HL-60 (cell line): Measurements from ENCODE around the gene DRG1.

ENCODE experiments used
- POLR2AphosphoS5 ChIP-seq: IDR thresholded peaks from 2 replicates; pipeline ENCODE4 v1.6.1; 2012; ENCODE audit warnings: low read depth
- TF ChIP-seq, protein P1 (sequence below): IDR thresholded peaks from one replicate; pipeline ENCODE4 v1.5.1; 2011; ENCODE audit warnings: low read length, control low read depth, inconsistent platforms; ENCODE audit not compliant: insufficient read depth

GRCh38 chr22:31425331-31426050 lies 26.1 kb downstream of the DRG1 start:
- TF ChIP-seq, protein P1, sequence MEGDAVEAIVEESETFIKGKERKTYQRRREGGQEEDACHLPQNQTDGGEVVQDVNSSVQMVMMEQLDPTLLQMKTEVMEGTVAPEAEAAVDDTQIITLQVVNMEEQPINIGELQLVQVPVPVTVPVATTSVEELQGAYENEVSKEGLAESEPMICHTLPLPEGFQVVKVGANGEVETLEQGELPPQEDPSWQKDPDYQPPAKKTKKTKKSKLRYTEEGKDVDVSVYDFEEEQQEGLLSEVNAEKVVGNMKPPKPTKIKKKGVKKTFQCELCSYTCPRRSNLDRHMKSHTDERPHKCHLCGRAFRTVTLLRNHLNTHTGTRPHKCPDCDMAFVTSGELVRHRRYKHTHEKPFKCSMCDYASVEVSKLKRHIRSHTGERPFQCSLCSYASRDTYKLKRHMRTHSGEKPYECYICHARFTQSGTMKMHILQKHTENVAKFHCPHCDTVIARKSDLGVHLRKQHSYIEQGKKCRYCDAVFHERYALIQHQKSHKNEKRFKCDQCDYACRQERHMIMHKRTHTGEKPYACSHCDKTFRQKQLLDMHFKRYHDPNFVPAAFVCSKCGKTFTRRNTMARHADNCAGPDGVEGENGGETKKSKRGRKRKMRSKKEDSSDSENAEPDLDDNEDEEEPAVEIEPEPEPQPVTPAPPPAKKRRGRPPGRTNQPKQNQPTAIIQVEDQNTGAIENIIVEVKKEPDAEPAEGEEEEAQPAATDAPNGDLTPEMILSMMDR = no peak
- no peak for TF ChIP-seq POLR2AphosphoS5
